HepG2 (cell line): ENCODE measurements around the gene P4HTM. TPM values are rescaled to one million over a fixed set of nuclear protein-coding genes. Genes with fewer than 3 reads are reported as not detected.
A peak's percentile ranks its signal among the peaks of the same experiment; 100 is the strongest.

ENCODE experiments used
- AGO2 ChIP-seq: fragments of 200-400 bp; formaldehyde crosslinking; optimal IDR thresholded peaks from 2 replicates; pipeline ENCODE3; 2017; ENCODE audit warnings: mild to moderate bottlenecking, low read depth, low read length, moderate library complexity
- DNMT1 ChIP-seq: sonication (generic); formaldehyde crosslinking; IDR thresholded peaks from 2 replicates; pipeline ENCODE4 v1.5.1; 2020; ENCODE audit warnings: mild to moderate bottlenecking, missing genetic modification reagents
- FOXO4 ChIP-seq: sonication (generic); formaldehyde crosslinking; conservative IDR thresholded peaks from 2 replicates; pipeline ENCODE4 v1.8.1; 2023; ENCODE audit warnings: missing genetic modification reagents
- FOXP1 ChIP-seq, 2 experiments: fragments of 450-650 bp in 1 of 2; IDR thresholded peaks; 2 replicates each; pipeline ENCODE4 v1.6.1; 2017 to 2018; ENCODE audit warnings: antibody characterized with exemption in 1 of 2
- GATA4 ChIP-seq: sonication (generic); IDR thresholded peaks from 2 replicates; pipeline ENCODE4 v1.6.1; 2016; ENCODE audit warnings: antibody characterized with exemption, low read depth, borderline replicate concordance
- HES4 ChIP-seq: sonication (generic); formaldehyde crosslinking; IDR thresholded peaks from 2 replicates; pipeline ENCODE4 v1.9.0; 2021; ENCODE audit warnings: mild to moderate bottlenecking, missing genetic modification reagents, borderline replicate concordance
- HIC2 ChIP-seq: sonication (generic); formaldehyde crosslinking; IDR thresholded peaks from 2 replicates; pipeline ENCODE4 v1.9.0; 2022; ENCODE audit warnings: low read depth, missing genetic modification reagents
- NONO ChIP-seq, 2 experiments: fragments of 450-650 bp in 1 of 2; sonication (generic) in 1 of 2; formaldehyde crosslinking in 1 of 2; IDR thresholded peaks in 1 of 2; conservative IDR thresholded peaks in 1 of 2; 2 replicates each; pipeline versions ENCODE4 v1.6.1 to v1.8.0; 2017 to 2022; ENCODE audit warnings: mild to moderate bottlenecking in 1 of 2, missing genetic modification reagents in 1 of 2, moderate library complexity in 1 of 2
- PHF21A ChIP-seq: sonication (generic); formaldehyde crosslinking; IDR thresholded peaks from 2 replicates; pipeline ENCODE4 v1.5.0; 2020; ENCODE audit warnings: mild to moderate bottlenecking, missing genetic modification reagents
- POGZ ChIP-seq: sonication (generic); formaldehyde crosslinking; IDR thresholded peaks from 2 replicates; pipeline ENCODE4 v1.4.0; 2020; ENCODE audit warnings: mild to moderate bottlenecking, missing genetic modification reagents
- POLR2G ChIP-seq: fragments of 200-400 bp; formaldehyde crosslinking; IDR thresholded peaks from 2 replicates; pipeline ENCODE4 v1.6.1; 2018; ENCODE audit warnings: mild to moderate bottlenecking, low read depth, low read length, moderate library complexity
- PRDM4 ChIP-seq: sonication (generic); formaldehyde crosslinking; IDR thresholded peaks from 2 replicates; pipeline ENCODE4 v1.9.0; 2021; ENCODE audit warnings: missing genetic modification reagents, borderline replicate concordance
- RBM22 ChIP-seq: fragments of 200-400 bp; formaldehyde crosslinking; optimal IDR thresholded peaks from 2 replicates; pipeline ENCODE3; 2017; ENCODE audit warnings: mild to moderate bottlenecking, low read length, moderate library complexity
- UBTF ChIP-seq: sonication (generic); formaldehyde crosslinking; IDR thresholded peaks from 2 replicates; pipeline ENCODE4 v1.4.0; 2020; ENCODE audit warnings: mild to moderate bottlenecking, missing genetic modification reagents
- ZC3H4 ChIP-seq: sonication (generic); formaldehyde crosslinking; IDR thresholded peaks from 2 replicates; pipeline ENCODE4 v1.4.0; 2020; ENCODE audit warnings: missing genetic modification reagents, borderline replicate concordance
- ZFX ChIP-seq: sonication (generic); formaldehyde crosslinking; IDR thresholded peaks from 2 replicates; pipeline ENCODE4 v1.4.0; 2020; ENCODE audit warnings: mild to moderate bottlenecking, low read depth, missing genetic modification reagents, moderate library complexity
- ZNF563 ChIP-seq: sonication (generic); formaldehyde crosslinking; IDR thresholded peaks from 2 replicates; pipeline ENCODE4 v1.8.0; 2022; ENCODE audit warnings: mild to moderate bottlenecking, moderate library complexity, missing genetic modification reagents
- polyA plus RNA-seq, 8 experiments: library from polyadenylated mRNA; depleted of rRNA in 3 of 8; stranded (reverse) in 7 of 8; unstranded in 1 of 8; fragments of >200 nt; fragmentation: Illumina TruSeq in 4 of 8; extraction: Trizol in 4 of 8; gene quantifications; 2 replicates each; pipeline versions ENCODE4 v1.2.1 to v1.2.3, GENCODE V29; 2011 to 2016; ENCODE audit warnings: low read depth in 4 of 8, missing spikeins in 1 of 8, mixed read lengths in 1 of 8; ENCODE audit not compliant: insufficient read depth in 1 of 8
- total RNA-seq, 5 experiments: library from RNA; depleted of rRNA; stranded (reverse); fragments of >200 nt; fragmentation: Illumina TruSeq; extraction: Trizol; gene quantifications; 2 replicates each; pipeline ENCODE4 v1.2.3, GENCODE V29; 2016; ENCODE audit warnings: low read depth in 1 of 5

P4HTM gene
- total and polyA plus RNA-seq, 2 of the 13 experiments (the other 11 are each of a cell fraction or from before 2014, with no cell fraction given): 0.01 TPM; not detected in 1

- no peak for TF ChIP-seq HES4 (CRISPR knock-in tag)
- TF ChIP-seq POLR2G: peak; percentile 51
- TF ChIP-seq GATA4: no peak
- no peak for TF ChIP-seq FOXP1 (IDR thresholded peaks at IDR 0.05)
- no peak for TF ChIP-seq FOXP1 (CRISPR knock-in tag; IDR thresholded peaks at IDR 0.05)
- TF ChIP-seq POGZ: no peak
- no peak for TF ChIP-seq UBTF
- 0 out of 2 replicates have a peak, but pooled peaks have one; percentile 67 for TF ChIP-seq ZC3H4
- TF ChIP-seq RBM22: peak; percentile 48
- no peak for TF ChIP-seq DNMT1 (CRISPR knock-in tag)
- no peak for TF ChIP-seq NONO (IDR thresholded peaks at IDR 0.05)
- no peak for TF ChIP-seq NONO (CRISPR knock-in tag; conservative IDR thresholded peaks at IDR 0.05)
- TF ChIP-seq PHF21A (CRISPR knock-in tag): no peak
- TF ChIP-seq FOXO4 (CRISPR knock-in tag): no peak
- TF ChIP-seq AGO2: peak; percentile 92
- TF ChIP-seq HIC2 (CRISPR knock-in tag): 0 out of 2 replicates have a peak, but pooled peaks have one; percentile 19
- TF ChIP-seq ZFX: 0 out of 2 replicates have a peak, but pooled peaks have one; percentile 5
- 0 out of 2 replicates have a peak, but pooled peaks have one; percentile 24 for TF ChIP-seq ZNF563
- no peak for TF ChIP-seq PRDM4 (CRISPR knock-in tag)
Observed at GRCh38 chr3:49025005-49025792, 35.2 kb downstream of the P4HTM start (continued).
